ENCODE results near the gene KAZN.
"Not testable (repeated sequence)": the region's sequence is repeated elsewhere in the genome, so short reads cannot be mapped to it uniquely, and the experiment has no call there.

KAZN gene

DNA sequence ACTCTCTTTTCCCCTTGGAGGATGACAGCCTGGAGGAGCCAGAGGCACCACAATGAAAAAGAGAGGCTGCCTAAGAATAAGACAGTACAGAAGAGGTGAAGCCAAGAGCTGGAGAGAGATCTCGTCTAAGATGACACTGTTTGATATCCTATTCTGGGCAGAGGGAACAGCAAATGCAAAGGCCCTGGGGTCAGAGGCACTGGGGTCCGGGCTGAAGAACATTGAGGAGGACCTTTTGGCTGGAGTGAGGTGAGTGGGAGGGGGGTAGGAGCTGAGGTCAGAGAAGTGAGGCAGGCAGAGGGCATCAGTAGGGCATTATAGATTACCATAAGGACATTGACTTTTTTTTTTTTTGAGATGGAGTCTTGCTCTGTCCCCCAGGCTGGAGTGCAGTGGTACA, 535.8 kb downstream of the KAZN start:
- DNase-seq: no peak

DNA sequence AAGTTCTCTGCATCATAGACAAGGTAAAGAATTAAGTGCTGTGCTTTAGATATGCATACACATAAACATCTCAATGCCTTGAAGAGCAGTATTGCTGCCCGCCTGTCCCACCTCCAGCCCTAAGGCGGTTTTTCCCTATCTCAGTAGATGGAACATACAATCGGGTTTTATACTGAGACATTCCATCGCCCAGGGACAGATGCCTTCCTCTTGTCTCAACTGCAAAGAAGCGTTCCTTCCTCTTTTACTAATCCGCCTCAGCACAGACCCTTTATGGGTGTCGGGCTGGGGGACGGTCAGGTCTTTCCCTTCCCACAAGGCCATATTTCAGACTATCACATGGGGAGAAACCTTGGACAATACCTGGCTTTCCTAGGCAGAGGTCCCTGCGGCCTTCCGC, 537.1 kb downstream of the KAZN start:
- DNase-seq: not testable (repeated sequence)

DNA sequence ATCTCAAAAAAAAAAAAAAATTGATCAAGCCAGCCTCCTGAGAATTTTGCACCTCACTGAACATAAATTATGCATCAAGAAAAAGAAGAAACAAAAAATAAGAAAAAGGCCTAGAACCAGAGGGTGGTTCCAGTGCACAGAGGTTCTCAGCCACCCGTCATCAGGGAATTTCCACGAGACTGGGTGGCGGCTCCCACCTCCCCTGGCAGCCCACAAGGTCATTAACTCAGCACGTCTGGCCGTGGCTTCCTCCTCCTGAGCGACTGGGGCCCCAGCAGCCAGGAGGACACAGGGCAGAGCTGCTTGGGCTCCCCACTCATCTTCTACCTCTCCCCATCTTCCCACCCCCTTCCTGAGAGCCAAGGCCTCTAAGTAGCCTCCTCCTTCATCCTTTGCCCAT, 539.3 kb downstream of the KAZN start:
- no peak for DNase-seq

DNA sequence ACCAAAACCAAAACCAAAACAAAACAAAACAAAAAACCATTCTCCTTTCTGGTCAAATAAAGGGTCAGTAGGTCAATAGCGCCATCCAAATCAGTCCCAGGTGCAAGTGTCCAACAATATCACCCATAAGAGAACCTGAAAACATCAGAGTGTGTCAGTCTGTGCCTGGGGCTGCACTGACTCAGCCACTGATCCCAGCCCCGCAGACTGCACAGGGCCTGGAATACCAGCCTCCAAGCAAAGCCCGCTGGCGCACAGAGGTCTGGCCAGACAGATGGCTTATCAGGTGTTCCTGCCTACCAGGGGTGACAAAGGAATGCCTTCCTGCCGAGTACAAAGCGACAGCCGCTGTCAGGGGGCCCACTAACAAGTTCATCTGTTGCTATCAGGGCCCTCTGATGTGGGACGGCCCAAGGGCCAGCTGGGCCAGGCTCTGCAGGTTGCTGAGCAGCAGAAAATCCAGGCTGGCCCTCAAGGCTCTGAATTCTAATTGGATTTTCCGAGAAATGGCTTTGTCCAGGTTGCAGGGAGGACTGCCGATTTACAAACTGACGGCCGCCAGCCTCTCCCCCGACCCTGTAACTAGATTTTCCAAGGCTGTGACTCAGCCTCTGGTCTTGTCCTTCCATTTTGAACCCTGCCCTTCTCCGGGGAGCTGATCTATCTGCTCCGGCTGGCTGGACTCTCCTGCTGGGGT, 541.3 kb downstream of the KAZN start:
- no peak for DNase-seq

DNA sequence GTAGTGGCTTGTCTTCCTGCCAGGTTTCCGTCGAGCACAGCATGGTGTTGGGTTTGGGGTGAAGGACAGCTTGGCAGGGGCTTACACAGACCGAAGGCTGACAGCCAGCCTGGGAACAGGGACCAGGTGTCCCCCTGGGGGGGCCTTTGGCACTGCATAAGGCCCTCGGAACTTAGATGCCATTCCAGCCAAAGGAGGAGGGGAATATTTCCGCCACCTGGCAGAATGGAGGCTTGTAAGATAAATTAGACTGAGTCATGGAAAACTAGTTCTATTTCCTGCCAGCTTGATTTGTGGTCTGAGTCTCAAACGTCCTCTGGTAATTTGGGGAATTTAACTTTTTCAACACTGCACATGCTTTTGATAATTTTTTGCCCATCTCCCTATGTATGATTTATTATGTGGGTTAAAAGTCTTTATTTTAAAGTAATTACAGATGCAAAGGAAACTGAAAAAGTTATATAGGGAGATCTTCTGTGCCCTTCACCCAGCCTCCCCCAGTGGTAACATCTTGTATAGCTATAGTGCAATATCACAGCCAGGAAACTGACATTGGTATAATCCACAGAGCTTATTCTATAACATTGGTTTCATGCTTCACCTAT, 543.6 kb downstream of the KAZN start:
- no peak for DNase-seq

DNA sequence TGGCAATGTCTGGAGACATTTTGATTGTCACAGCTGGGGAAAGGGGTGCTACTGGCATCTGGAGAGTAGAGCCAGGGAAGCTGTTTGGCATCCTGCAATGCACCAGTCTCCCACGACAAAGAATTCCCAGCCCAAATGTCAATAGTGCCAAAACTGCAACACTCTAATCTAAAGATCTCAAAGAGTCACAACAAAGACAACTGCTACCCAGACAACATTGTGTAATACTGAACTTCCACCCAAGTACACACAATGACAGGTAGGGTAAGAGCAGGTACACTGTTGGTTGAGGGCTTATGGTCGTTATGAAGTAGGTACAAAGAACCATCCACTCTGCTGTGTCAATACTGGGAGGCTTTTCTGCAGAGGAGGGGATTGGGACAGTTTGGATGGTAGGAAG, 546.8 kb downstream of the KAZN start:
- no peak for DNase-seq

DNA sequence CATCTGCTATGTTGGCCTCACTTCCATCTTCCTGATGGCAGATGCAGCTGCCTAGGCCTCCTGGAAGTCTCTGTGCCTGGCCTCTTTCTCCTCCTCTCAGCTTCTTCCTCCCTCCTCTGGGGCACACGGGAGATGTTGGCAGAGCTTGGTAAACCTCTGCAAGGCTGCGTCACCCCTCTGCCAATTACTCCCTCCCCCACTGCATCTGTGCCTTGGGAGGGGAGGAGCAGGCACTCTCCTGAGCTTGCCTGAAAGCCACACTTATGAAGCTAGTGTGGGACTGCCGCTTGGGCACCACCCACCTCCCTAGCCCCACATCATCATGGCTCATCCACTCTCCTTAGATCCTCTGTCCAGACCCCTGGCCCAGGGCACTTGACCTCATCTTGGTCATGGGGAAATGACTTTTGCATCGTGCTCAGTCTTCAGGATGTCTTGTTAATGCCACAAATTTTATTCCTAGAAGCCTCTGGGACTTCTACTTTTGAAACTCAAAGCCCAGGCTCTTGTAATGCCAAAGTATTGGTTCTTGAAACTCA, 547.7 kb downstream of the KAZN start:
- no peak for DNase-seq

DNA sequence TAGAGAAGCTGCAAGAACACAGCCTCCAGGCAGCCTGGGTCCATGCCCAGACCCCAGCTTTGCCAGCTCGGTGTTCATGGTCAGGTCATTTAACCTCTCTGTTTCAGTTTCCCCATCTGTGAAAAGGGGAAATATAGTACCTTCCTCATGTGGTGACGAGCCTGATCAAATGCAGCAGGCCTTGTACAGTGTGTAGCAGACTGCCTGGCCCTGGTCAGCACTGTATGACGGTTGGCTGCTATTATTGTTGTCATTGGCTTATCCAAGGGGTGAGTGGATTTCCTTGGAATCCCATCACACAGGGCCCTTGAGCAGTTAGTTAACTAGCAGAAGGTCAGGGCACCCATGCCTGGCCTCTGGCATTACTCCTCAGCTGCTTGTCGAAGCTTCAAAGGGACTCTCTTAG, 548.5 kb downstream of the KAZN start:
- no peak for DNase-seq

DNA sequence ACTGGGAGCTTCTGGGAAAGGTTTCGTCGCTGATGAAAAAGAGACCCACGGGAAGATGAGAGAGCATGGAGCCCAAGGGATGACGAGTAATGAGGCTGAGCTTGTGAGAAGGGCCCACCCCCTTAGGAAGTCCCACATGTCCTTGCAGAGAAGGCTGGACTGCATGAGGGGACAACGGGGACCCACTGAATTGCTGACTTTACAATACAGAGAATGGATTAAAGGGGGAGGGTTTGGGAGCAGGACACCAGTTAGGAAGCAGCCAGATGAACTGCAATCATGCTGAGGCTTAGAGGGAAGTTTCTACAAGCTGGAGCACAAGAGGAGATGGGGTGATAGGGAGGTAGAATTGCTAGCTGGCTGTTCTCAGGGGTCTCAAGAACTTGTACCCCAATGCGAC, 549.5 kb downstream of the KAZN start:
- no peak for DNase-seq

DNA sequence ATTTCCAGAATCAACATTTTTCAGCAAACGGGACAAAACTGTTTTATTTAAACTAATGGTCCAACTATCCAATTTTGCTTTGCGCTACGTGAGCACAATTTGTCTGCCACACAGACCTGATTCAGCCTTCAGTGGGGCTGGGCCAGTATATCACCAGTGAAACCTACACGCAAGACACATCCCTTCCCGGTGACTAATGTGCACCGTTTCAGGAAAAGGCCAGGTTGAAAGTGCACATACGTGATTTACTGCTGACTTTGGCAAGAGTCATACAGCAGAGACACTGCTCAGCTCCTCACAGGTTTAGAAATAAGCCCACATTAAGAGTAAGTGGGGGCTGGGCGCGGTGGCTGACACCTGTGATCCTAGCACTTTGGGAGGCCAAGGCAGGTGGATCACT, 550.0 kb downstream of the KAZN start:
- DNase-seq: no peak

DNA sequence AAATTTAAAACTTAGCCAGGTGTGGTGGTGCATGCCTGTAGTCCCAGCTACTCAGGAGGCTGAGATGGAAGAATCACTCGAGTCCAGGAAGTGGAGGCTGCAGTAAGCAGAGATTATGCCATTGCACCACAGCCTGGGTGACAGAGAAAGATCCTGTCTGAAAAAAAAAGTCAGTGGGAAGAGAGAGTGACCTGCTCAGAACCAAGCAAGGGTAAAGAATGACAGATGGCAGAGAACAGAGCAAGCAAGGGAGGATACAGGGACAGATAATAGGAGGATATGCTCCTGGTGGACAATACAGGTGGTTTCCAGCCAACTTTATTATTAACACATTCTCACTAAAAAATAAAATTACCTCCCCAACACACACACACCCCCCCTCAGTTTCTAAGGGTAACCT, 550.5 kb downstream of the KAZN start:
- DNase-seq: no peak

DNA sequence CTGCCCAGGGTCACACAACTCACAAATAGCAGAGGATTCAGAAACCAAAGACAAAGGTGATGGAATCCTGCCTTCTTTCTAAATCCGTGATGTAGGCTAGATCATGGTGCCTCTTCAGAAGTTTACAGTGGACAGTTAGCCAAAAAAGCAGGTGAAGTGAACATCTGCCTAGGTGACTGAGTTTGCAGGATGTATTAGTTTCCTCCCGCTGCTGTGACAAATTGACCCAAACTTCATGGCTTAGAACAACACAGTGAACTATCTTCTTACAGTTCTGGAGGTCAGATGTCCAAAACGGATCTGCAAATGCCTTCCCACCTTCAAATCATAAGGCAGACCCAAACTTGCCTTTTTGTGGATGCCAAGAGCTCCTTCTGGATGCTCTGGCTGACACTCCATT, 551.9 kb downstream of the KAZN start:
- no peak for DNase-seq

DNA sequence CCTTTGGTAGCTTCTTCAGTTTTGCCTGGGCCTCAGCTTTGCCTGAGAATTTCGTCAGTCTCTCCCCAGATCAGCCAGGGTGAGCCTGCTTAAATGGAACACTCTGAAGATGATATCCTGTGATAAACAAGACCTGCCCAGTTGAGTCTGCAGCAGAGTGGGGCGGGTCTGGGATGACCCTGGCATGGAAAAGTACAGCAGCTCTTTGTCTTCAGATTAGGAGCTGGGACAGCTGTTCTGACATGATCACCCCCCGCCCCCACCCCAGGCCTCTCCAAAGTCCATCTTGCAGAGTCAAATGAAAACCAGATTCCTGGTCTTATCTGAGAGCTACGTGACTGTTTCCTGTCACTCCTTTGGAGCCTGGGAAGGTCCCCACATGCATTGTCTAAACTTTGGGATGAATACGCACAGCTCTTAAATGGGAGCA, 552.9 kb downstream of the KAZN start:
- no peak for DNase-seq

DNA sequence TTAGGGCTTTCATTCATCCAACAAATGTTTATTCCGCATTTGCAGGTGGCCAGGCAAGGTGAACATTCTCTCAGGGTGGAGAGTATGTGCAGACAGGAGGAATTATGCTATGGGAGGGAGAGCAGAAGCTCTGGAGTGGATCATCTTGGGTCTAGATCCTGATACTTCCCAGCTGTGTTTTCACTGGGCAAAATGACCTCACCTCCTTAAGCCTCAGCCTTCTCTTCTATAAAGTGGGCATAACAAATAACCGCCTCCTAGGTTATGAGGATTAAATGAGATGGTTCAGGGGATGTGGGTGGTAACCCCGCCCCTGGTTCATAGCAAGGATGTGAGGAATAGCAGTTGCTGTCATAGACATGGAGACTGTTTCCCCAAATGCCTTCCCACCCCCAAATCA, 553.4 kb downstream of the KAZN start:
- no peak for DNase-seq

DNA sequence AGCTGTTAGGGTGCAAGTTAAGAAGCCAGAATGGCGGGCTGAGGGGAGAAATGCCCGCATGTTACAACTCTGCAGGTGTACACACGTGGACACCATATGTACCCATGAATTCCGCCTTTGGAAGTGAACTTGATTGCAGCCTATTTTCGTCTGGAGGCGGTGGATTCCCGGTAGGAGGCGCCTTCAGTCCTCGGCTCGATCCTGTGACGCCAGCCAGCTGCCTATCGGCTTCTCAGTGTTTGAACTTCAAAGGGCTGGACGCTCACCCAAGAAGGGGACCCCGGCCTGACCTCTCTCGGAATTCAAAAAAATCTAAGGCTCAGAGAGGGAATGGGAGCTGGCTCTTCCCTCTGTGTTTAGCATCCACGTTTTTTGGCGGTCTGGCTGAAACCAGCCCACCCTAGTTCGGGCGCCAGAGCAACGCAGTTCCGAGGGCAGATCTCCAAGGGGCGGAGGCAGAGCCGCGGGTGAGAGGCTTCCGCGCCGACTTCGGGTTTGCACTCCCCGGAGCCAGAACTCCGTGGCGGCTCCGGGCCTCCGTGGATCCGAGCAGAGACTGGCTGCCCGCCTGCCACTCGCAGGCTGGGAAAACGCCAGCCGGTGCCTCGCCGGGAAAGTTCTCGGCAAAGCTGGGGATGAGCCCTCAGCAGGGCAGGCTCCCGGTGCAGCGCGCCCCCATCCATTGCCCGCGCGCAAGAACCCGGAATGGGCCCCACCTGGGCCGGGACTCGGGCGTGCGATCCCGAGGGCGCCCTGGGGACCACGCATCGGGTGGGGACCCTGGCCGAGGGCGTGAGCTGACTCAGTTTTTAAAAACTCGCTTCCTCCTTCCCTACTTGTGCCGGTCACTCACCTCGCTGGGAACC, 554.1 kb downstream of the KAZN start:
- peak; percentile 91 for DNase-seq

DNA sequence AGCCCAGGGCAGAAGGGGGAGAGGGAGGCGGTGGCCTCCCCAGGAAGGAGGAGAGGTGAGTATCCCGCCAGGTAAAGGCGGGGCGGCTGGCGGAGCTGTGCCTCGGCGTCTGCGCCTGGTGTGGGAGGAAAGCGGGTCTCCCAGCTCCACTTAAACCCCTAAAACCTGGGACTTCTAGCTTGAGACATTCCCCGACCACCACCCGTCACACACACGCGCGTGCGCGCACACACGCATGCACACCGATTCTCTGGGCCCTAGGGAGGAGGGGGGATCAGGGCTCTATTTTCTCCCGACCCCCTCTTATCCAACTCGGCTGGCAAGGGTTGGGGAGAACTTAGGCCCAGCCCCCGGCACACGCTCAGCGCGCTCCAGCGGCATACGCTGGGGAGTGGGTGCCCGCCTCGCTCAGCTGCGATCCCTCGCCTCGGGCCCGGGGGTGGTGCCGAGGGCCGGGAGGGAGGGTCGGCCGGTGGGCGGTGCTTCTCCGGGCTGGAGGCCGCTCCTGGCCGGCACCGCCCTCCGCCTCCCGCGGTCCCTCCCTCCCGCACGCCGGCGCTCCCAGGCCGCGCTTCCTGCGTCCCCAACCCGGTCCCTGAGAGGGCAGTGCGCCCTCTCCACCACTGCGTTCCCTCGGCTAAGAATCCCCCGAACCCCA, 554.8 kb downstream of the KAZN start, which contains the start of gene TMEM51:
Gene TMEM51 (plus strand): TSS at position 564 of the 658 bp plus-strand sequence. CDS start 61,341 bp downstream, outside the sequence.
- DNase-seq: peak; percentile 61

DNA sequence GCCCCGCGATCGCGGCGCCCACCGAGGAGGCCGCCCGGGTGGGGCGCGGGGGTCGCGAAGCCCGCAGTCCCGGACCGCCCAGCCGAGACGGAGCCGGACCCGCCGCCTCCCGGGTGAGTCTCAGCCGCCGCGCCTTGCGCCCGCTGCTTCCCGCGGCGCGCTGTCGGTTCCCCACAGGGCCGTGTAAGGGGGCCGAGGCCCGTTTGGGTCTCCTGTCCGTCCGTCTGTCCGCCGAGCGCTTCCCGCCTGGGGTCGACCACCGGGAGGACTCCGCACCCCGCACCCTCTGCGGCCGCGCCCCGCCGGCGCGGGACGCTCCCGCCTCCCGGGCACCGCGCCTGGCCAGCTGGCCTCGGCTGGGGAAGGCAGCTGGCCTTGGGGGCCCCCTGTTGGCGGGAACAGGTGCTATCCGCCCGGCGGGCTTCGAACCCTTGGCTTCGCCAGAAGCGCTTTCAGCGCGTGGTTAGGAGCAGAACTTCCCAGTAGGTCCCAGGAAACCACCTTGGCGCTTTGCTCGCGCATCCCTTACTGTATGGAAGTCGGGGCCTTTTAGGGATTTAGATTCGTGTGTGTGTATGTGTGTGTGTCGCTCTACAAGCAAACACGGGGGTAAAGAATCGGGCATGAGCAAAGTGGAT, 555.5 kb downstream of the KAZN start:
- peak; percentile 69 for DNase-seq

DNA sequence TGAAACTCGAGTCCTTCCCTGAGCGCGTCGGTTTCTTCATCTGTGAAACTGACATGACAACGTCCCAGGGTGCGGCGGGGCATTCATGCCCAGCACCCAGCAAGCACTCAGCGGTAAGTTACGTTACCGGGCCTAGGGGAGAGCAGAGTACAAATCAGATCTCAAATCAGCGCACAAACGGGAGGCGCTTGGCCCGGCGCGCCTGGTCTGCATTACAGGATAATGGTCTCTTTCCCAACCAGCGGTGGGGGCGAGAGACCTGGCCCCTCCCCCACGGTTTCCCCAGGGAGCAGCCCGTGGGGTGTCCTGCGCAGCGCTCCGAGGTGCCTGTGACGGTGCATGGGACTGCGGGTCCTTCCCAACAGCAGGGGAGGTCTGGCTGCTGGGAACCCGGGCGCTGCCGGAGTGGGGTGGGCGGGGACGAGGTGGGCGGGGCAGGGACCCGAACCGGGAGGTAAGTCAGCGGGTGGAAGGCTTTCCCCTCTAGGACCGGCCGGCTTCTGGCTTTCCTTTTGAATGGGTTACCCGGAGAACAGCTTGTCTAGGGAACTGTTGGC, 556.1 kb downstream of the KAZN start:
- DNase-seq: peak; percentile 38

DNA sequence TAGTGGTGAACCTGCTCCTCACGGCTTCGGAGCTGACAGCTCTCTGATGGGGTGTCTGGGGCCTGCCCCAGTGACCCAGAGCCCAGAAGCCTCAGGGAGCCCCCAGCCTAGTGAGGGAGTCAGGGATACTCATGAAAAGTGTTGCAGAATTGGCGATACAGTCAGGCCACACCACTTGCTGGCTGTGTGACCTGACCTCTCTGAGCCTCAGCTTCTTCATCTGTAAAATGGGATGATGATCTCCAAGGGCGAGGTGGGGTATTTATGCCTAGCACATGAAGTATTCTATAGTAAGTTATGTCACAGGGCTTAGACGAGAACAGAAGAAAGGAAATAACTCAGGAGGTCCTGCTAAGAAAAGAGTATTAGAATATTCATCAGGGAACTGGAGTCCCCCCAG, 556.7 kb downstream of the KAZN start:
- DNase-seq: no peak

DNA sequence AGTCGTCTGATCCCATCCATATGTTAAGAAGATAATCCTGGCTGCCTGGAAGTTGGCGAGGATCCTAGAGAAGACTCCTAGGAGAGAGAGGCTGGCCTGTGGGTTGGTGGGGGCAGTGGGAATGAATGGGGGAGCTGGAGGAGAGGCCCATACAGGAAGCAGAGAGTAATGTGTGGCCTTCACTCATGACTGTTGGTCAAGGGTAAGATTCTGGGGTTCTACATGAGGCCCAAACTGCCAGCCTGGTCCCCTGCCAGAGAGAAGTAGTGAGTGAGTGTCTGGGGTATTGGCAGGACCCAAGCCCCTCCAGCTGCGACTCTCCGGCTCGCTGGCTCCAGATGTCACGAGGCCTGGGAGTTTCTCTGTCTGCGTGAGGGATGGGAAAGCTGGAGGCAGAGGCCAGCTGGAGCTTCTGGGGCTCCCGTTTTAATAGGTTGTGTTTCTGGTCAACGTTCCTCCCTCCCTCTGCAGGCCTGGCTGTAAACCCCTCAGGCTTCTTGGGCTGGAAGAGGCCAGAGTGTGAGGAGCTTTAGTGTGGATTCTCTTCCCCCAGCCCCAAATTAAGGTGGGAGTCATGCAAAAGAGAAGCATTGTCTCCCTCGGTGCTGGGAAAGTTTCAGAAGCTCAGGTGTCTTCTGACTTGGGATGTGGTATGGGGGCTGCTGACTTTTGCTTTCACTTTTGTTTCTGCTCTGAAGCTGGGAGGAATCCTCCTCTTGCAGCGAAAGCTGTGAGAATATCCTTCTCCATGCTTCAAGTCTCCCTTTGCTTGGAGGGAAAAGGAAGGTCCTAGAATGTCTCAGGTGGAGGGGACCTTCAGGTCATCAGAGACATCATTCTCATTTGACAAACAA, 557.6 kb downstream of the KAZN start:
- peak; percentile 32 for DNase-seq

DNA sequence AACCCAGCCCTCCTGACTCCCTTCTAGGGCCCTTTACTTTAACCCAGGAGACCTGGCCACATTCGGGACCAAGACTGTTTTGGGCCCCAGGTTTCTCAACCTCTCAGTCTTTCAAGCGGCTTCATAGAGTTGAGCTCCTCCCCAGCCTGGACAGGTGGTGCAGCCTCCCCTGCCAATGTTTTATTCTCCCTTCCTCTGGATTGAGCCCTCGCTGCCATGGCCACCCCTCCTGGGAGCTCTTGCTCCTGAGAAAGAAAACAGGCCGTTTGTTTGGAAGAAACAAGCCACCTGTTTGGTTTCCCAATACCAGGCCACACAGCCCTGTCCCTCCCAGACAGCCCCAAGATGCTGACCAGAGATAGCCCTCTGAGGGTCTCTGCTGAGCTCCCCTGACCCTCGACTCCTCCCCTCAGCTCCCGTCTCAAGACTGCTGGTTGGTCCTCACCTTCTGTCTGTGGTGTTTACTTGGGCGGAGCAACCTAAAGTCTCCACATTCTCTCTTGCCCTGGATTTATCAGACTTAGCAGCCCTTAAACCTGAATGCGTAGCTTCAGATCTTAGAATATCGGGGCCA, 558.4 kb downstream of the KAZN start:
- DNase-seq: no peak
